Adrenal gland (tissue), 19 donors: ENCODE results near the gene LHX4. TPM values are rescaled to one million over a fixed set of nuclear protein-coding genes. Genes with fewer than 3 reads are reported as not detected.

Experiments used
- DNase-seq, 7 donors: peaks; one replicate each; pipeline ENCODE4 v3.0.0-alpha.2; 2019 to 2020
- H3K27ac ChIP-seq, 5 donors: fragments of 200-600 bp; sonication (generic) in 4 of 5; 1 replicate in 3 of 5; 2 replicates in 2 of 5; pipeline versions ENCODE4 v1.5.1 to v1.8.0; 2016 to 2020; ENCODE audit warnings: mild to moderate bottlenecking in 1 of 5
- H3K27me3 ChIP-seq: fragments of 200-600 bp; 2 replicates; pipeline ENCODE4 v1.8.0; 2021
- H3K36me3 ChIP-seq, 2 donors: fragments of 200-600 bp; replicated peaks in 1 of 2; 1 replicate in 1 of 2; 2 replicates in 1 of 2; pipeline versions ENCODE4 v1.5.1 to v1.8.0; 2018 to 2022
- H3K4me1 ChIP-seq, 2 donors: fragments of 200-600 bp; replicated peaks in 1 of 2; 1 replicate in 1 of 2; 2 replicates in 1 of 2; pipeline versions ENCODE4 v1.5.1 to v1.8.0; 2018 to 2021
- H3K4me3 ChIP-seq, 4 donors: fragments of 200-600 bp; sonication (generic) in 3 of 4; one replicate each; pipeline ENCODE4 v1.5.1; 2016 to 2018
- H3K9me3 ChIP-seq, 3 donors: fragments of 200-600 bp; sonication (generic) in 1 of 3; replicated peaks in 1 of 3; 1 replicate in 2 of 3; 2 replicates in 1 of 3; pipeline versions ENCODE4 v1.5.1 to v1.8.0; 2016 to 2021
- CTCF ChIP-seq, 6 experiments: fragments of 450-650 bp in 4 of 6; fragments of 200-600 bp in 2 of 6; sonication (generic) in 1 of 6; IDR thresholded peaks; 1 replicate in 5 of 6; 2 replicates in 1 of 6; pipeline versions ENCODE4 v1.5.1 to v1.8.0; 2016 to 2021; ENCODE audit warnings: antibody characterized with exemption in 6 of 6, mild to moderate bottlenecking in 2 of 6, moderate library complexity in 1 of 6
- POLR2A ChIP-seq, 2 donors: fragments of 450-650 bp; IDR thresholded peaks; one replicate each; pipeline ENCODE4 v1.6.1; 2017; ENCODE audit warnings: antibody characterized with exemption in 2 of 2, mild to moderate bottlenecking in 2 of 2, moderate library complexity in 1 of 2
- WGBS, 4 donors: extraction: QIAGEN DNeasy Blood & Tissue Kit in 2 of 4; methylation state at CpG; one replicate each; pipeline versions ENCODE4 v1.1.5 to v1.1.7; 2013 to 2017; 5-methylcytosine and 5-hydroxymethylcytosine counted together
- intact Hi-C, 2 donors: fragments of 100-400 bp; cut with DNase I; formaldehyde crosslinking; loops; one replicate each; pipeline versions ENCODE4 v1.14.1 to v1.15.0; 2022 to 2023
- long read RNA-seq, 10 donors: library from polyadenylated mRNA in 3 of 10; unstranded in 2 of 10; stranded (forward) in 1 of 10; transcript quantifications; one replicate each; pipeline ENCODE4 v2.0.0 and lab custom pipeline, GENCODE V29; 2021 to 2026
- polyA plus RNA-seq, 3 donors: library from polyadenylated mRNA; stranded (reverse); fragments of 200-250 nt in 2 of 3; fragments of 350-450 nt in 1 of 3; fragmentation: Illumina TruSeq in 1 of 3; extraction: RNeasy Lipid Tissue Mini Kit (QIAGEN cat#74804) in 1 of 3; gene quantifications; one replicate each; pipeline ENCODE4 v1.2.3, GENCODE V29; 2013 to 2014
- total RNA-seq, 9 donors: library from RNA; depleted of rRNA in 4 of 9; stranded (reverse); fragments of >200 nt in 4 of 9; fragments of 120-200 nt in 1 of 9; fragmentation: NEBNext Ultra II Directional in 1 of 9; extraction: Animal tissue kit (Norgen Biotek cat#: 25700) in 1 of 9; gene quantifications; one replicate each; pipeline versions ENCODE4 v1.1.0 to v1.2.4, GENCODE V29; 2013 to 2023
- donor health status: healthy with polysubstance abuse.
- donor health status: Bipolar disorder and iron deficiency.
- donor health status: DM: yes; HTN: yes; CAD: no.
- donor health status: DM: no; HTN: no; CAD: no.
- donor health status: DM: no; HTN: no; CAD: no.
- donor health status: DM: yes; HTN: yes; CAD: no.

LHX4 gene
- total RNA-seq (not detected), polyA plus RNA-seq (not detected)
- long read RNA-seq, donor 1, partial matches to known transcripts = 58 of 58 reads
- long read RNA-seq, donor 1, other reads (novel, unspliced or antisense) = 0 of 58 reads
- long read RNA-seq, donor 2 = 0 reads
- long read RNA-seq, donor 3 = 0 reads
- long read RNA-seq, donor 4, partial matches to known transcripts = 0 of 1 reads
- long read RNA-seq, donor 4, other reads (novel, unspliced or antisense) = 1 of 1 reads
- long read RNA-seq, donor 5 = 0 reads
- long read RNA-seq, donor 6 = 0 reads
- long read RNA-seq, donor 7 = 0 reads
- long read RNA-seq, donor 8, partial matches to known transcripts = 76 of 76 reads
- long read RNA-seq, donor 8, other reads (novel, unspliced or antisense) = 0 of 76 reads
- long read RNA-seq, donor 9 = 0 reads
- long read RNA-seq, donor 10 = 0 reads

GRCh38 chr1:180229483-180230415, at the start of gene LHX4:
Gene LHX4 (plus strand): TSS chr1:180230264. CDS start chr1:180230530, 266 bp downstream.
- H3K4me1 ChIP-seq = peaks cover 21 to 32% of the 10 kb centered on the region in 2 donors
- H3K4me3 ChIP-seq = peak within 1 kb of the TSS in 2 of 4 donors; percentile 57 to 58
- H3K27ac ChIP-seq = no peak within 1 kb of the TSS
- H3K9me3 ChIP-seq = no peaks in the 10 kb centered on the region
- no peak for TF ChIP-seq POLR2A (IDR thresholded peaks at IDR 0.05)
- TF ChIP-seq CTCF (IDR thresholded peaks at IDR 0.05) = no peak
- peaks cover 90% of the 10 kb centered on the region for H3K27me3 ChIP-seq
- intact Hi-C loops = no loop called here
- no peaks in the 10 kb centered on the region for H3K36me3 ChIP-seq
- peak in 2 of 7 donors; percentile 17 to 35 for DNase-seq
- WGBS, 4 donors = 0 to 1% (median 1%) methylated on average over 29 to 102 of the region's 105 CpGs

- intact Hi-C loops = no loop called here
- H3K4me1 ChIP-seq = no peaks in the 10 kb centered on the region
- H3K36me3 ChIP-seq = peaks cover 0 to 15% of the 10 kb centered on the region in 2 donors
- no peak overlapping the region for H3K4me3 ChIP-seq
- H3K27ac ChIP-seq = no peak overlapping the region
- DNase-seq = peak in 1 of 7 donors; percentile 29
- no peak for TF ChIP-seq POLR2A (IDR thresholded peaks at IDR 0.05)
- peak in 4 of 6 experiments; percentile 12 to 38 (median 14) for TF ChIP-seq CTCF (IDR thresholded peaks at IDR 0.05)
- no peaks in the 10 kb centered on the region for H3K9me3 ChIP-seq
- WGBS, 4 donors = 78 to 86% (median 83%) methylated on average over 7 of the region's 7 CpGs
- H3K27me3 ChIP-seq = no peaks in the 10 kb centered on the region
These were observed 49.0 kb upstream of the LHX4 start for GRCh38 chr1:180181048-180181447.

GRCh38 chr1:180181996-180182642, 47.9 kb upstream of the LHX4 start:
- WGBS, 4 donors = 90 to 94% (median 91%) methylated on average over 19 to 23 of the region's 23 CpGs
- Histone ChIP-seq H3K4me1 (no peaks in the 10 kb centered on the region), H3K9me3 (no peaks in the 10 kb centered on the region), H3K4me3 (no peak overlapping the region), H3K27me3 (no peaks in the 10 kb centered on the region), H3K36me3 (peaks cover 0 to 24% of the 10 kb centered on the region in 2 donors), H3K27ac (no peak overlapping the region)
- no peak for DNase-seq
- TF ChIP-seq CTCF (IDR thresholded peaks at IDR 0.05) = no peak
- no peak for TF ChIP-seq POLR2A (IDR thresholded peaks at IDR 0.05)
- intact Hi-C loops = no loop called here
